HG03039 (cell line): ENCODE results near the gene PIK3R6.
"Not testable (repeated sequence)": the region's sequence is repeated elsewhere in the genome, so short reads cannot be mapped to it uniquely, and the experiment has no call there.

ENCODE experiments used
- ATAC-seq: cut with Tn5 transposase; IDR thresholded peaks from one replicate; pipeline ENCODE4 v1.9.1; 2021; ENCODE audit warnings: mild to moderate bottlenecking, moderate library complexity; ENCODE audit not compliant: unreplicated experiment

Gene PIK3R6

DNA sequence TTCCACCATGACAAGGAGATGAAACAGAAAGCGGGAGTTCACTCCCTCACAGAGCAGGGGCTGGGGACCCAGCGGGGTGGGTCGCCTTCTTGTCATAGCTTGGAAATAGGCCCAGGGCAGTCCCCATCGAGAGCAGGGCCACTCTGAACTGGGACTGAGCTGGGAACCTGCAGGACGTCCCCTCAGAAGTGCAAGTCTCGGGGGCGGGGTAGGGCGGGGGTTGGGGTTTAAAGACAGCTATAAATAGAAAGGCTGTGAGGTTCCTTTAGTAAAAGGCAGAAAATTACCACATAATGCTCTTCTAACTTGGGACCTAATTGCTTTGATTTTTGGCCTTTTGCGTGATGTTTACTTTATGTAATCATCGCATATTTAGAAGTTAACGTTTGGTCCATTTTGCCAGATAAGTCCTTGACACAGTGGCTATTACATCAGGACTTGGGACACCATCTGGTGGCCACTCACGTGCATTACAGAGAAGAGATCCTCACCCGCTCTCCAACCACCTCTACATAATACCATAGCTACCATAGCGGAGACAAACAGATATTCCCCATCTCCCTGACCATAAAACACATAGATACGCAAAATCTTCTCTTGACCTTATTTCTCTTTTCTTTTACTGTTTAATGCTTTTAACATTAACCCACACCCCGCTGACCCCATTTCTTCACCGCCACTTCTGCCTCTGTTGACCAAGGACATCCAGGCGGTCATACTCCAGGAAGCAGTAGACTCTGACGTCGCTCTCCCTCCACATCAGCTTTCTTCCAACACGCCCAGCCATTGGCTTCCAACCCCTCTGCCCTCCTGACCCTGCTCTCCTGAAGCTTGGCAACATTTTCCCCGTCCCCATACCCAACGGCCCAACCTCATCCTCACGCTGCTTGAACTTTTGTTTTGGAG lies 27.5 kb upstream of the PIK3R6 start:
- ATAC-seq = no peak

- no peak for ATAC-seq
These were observed 26.8 kb upstream of the PIK3R6 start for GRCh38 chr17:8894202-8894671.

GRCh38 chr17:8893621-8894201 lies 26.2 kb upstream of the PIK3R6 start:
- ATAC-seq = no peak

DNA sequence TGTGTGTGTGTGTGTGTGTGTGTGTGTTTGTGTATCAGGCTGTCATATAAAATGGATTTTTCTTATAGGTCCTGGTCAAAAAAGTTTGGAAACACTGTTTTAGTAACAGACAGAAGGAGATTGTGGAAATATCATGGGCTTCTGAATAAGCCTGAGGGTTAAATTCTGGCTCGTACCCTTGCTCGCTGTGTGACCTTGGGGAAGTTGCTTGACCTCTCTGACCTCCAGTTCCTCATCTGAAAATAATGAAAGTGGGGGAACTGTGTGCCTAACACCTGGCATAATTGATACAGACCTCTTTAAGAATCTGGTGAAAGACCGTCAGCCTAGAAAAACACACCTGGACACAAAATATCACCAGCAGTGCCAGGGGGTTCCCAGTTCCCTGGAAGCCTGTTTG lies 25.6 kb upstream of the PIK3R6 start:
- ATAC-seq = no peak

DNA sequence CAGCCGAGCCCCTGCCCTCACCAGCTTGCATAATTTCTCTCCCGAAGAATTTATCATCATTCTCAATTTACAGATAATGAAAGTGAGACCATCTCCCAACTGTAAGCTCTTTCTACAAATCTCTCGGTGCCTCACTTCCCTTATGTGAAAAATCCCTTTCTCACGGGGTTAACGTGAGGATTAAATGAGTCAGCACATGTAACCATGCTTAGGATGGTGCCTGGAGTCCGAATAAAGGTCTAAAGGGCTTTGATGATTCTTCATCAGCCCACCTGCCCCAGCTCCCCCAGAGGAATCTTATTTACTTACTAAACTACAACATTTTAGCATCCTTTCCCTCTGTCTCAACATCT lies 24.8 kb upstream of the PIK3R6 start:
- no peak for ATAC-seq

- no peak for ATAC-seq
These were observed 23.2 kb upstream of the PIK3R6 start for GRCh38 chr17:8890671-8891070.

DNA sequence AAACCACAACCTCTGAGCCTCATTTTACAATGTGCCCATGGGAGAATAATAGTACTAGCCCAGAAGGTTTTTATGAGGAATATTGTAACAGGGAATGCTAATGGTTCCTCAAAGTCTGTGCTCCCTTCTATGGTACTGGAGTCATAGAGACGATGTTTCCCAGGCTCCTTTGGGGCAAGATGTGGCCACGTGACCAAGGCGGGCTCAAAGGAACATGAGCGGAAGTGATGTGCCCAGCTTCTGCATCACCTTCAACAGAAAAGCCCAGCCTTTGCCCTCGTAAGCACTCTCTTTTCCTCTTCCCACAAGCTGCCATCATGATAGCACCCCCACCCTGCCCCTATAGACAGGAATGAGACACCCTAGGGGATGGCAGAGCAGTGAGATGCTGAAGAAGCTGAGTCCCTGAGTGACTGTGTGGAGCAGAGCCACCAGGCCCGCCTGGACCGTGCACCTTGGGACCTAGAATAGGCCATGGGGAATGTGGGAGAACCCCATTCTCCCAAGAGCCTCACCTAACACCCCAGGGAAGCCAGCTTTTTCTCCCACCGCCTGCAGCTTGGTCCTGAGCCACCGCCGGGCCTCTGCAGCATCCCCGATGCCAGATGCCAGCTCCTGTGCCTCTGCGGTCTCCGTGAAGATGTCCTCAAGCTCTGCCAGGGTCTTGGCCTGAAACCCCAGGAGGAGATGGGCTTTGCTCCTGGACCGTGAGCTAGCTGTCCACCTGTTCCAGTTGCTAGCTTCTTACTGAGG lies 22.2 kb upstream of the PIK3R6 start:
- ATAC-seq = no peak

DNA sequence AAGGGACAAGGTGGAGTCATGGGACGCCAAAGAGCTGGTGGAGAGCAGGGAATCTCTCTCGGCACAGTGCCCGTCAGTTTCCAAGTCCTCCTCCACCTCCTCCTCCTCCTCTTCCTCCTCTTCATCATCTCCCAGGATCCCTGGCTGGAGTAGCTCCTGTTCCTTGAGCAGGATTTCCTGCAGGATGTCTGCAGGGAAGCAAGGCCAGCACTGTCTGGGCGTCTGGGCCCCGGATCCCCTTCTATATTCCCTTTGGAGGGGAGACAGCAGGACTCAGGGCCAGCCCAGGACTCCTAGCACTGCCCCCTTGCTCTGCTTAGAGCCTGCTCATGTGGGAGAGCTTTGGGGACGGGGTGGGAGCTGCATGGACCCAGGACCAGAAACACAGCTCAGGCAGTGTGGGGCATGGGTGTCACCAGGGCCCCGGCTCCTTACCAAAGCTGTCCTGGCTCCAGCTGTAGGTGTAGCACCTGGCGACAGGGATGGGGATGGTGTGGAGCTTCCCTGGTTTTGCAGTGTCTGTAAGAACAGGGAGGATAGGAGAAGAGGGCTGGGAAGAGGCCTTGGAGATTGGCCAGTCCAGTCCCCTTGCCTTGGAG lies 21.3 kb upstream of the PIK3R6 start:
- no peak for ATAC-seq

DNA sequence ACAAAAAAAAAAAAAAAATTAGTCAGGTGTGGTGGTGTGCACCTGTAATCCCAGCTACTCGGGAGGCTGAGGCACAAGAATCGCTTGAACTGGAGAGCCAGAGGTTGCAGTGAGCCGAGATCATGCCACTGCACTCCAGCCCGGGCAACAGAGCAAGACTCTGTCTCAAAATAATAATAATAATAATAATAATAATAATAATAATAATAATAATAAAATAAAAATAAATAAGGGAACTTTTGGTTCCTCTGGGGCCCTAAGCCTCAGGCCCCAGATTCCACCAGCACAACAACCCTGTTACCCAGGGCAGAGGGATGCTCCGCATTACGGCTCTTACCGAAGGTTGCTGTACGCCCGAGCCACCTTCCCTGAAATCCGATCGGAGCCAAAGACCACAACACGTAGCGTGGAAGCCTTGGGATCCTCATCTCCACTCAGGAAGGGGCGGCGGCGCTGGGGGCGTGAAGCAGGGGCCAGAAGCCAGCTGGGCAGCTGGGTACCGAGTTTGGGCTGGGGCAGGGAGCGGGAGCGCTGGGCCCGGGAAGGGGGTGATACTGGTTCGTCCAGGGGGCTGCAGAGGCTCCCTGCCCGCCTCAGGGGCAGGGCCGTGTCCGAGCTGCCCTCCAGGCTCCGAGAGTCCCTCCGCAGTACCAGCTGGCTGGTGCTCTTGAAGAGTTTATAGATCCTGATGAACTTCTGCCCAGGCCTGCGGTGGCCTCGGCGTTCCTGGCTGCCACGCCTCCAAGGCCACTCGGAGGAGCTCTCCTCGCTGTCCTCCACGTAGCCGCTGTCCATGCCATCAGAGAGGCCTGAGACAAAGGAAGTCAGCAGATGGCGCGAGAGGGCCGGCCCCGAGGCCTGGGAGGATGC lies 20.6 kb upstream of the PIK3R6 start:
- ATAC-seq = no peak

- ATAC-seq = no peak
These were observed 19.8 kb upstream of the PIK3R6 start for GRCh38 chr17:8887301-8887700.

DNA sequence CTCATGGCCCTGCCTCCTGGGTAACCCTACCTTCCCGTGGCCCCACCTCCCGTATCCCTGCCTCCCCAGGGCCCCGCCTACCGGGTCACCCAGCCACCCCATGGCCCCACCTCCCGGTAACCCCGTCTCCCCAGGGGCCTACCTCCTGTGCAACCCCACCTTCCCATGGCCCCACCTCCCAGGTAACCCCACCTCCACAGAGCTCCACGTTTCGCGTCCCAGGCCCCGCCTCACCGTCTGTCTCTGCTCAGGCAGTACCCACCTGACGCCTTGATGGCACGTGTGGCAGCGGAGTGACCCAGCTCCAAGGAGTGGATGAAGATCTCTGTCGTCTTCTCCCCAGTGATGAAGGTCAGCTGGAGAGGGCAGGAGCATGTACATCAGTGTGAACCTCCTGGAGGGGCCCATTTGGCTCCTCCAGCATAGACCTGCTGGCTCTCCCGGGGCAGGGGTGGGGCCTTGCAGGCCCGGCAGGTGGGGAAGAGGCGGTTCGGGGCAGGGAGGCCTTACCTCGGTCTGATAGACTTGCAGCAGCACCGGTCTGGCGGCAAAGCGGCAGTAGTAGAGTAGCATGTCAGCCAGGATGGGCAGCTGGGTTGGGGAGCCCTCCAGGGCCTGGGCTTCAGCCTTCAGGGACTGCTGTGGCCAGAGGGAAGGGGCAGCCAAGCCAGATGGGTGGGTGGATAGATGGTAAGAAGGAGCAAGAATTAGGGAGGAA lies 18.7 kb upstream of the PIK3R6 start:
- no peak for ATAC-seq

GRCh38 chr17:8885163-8885966 lies 17.9 kb upstream of the PIK3R6 start:
- not testable (repeated sequence) for ATAC-seq

DNA sequence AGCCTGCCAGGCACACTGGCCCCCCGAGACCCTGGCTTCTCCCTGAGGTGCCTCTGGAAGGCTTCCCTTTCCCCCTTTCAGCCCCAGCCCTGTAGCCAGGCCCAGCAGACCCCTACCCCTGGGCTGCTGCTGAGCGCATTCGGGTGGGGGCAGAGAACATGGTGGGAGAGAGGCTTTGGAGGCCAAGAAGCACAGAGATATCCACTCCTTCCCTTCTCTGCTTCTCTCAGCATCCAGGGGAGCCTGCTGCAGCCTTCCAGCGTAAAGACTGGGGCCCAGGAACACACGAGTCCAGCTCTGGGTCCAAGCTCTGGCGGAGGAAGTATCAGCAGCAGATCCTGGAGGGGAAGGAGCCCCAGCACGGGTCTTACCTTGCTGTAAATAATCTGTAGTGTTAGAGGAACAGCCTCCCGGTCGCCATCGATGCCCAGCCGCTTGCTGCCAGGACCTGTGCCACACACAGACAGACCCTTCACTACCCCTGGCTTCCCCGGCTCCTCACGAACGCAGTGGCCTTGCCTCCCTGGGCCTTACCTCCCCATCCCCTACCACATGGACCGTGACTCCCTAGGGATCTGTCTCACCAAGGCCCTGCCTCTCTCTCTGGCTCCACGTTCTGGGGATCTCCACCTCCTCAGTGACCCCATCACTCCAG lies 17.0 kb upstream of the PIK3R6 start:
- no peak for ATAC-seq

DNA sequence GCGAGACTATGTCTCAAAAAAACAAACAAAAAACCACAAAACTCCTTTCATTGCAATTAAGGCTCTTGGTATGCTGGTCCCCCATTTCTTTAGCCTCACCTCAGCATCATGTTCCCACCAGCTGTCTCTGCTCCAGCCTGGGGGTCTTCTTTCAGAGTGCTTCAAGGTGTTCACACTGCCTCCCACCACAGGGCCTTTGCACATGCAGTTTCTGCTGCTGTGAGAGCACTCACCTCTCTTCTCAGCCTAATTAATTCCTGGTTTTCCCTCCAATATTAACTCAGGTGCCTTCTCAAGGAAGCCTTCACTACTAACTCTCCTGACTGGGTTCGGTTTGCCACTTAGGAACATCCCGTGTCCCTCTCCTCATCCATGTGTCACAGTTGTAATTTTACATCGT lies 15.9 kb upstream of the PIK3R6 start:
- no peak for ATAC-seq

- ATAC-seq = no peak
These were observed 14.1 kb upstream of the PIK3R6 start for GRCh38 chr17:8881606-8882005.

DNA sequence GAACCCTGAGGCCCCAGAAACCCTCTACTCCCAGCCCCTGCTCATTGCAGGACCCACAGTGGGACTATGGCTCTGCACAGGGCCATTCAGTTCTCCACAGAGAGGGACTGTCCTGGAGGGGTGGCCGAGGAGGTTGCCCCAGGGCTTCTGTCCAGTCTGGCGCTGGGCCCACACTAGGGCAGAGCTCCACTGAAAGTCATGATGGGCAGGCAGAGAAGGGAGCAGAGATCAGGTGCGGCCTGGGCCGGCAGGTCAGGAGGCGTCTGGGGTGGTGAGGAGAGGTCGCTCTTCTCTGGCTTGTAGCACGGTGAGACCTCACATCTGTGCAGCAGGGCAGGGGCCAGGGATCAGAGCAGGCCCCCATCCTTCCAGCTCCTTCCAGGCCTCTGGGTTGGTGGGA lies 13.0 kb upstream of the PIK3R6 start:
- ATAC-seq = no peak

GRCh38 chr17:8879410-8879809 lies 11.9 kb upstream of the PIK3R6 start:
- no peak for ATAC-seq

DNA sequence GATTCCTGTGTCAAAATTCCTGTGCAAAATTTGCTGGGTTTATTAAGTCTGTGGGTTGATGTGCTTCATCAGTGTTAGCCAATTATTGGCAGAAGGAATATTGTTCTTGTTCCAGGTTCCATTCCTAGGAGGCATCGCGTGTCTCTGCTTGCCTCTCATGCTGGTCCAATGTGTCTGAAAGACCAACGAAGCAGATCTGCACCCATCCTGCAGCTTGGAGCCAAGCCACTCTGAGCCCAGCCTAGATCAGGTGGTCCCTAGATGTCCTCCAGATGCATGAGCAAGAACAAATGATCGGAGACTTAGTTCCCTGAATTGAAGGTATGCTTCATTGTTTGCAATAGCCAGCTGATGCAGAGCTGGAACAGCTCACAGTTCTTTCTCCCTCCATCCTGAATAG lies 10.5 kb upstream of the PIK3R6 start:
- no peak for ATAC-seq
